IMR-90 (cell line): Measurements from ENCODE around the gene PRC1. TPM values are rescaled to one million over a fixed set of nuclear protein-coding genes. Genes with fewer than 3 reads are reported as not detected.

Experiments used
- ATAC-seq: fragments of 200-7000 bp; cut with Tn5 transposase; 2 replicates; pipeline ENCODE4 v1.9.1; 2020; ENCODE audit warnings: low read depth, mild to moderate bottlenecking, moderate library complexity
- BruUV-seq: library from RNA; stranded (reverse); fragments of 400-500 nt; replicated peaks from 2 replicates; lab custom pipeline; 2021; lab: Mats Ljungman, UMichigan
- CTCF ChIA-PET: fragments of 300-600 bp; formaldehyde crosslinking; extraction: SDS; loops from one replicate; lab custom pipeline; 2021; ENCODE audit warnings: antibody characterized with exemption; lab: Yijun Ruan, JAX
- POLR2A ChIA-PET: fragments of 300-600 bp; sonication (Branson Sonifier 250); formaldehyde crosslinking; loops from one replicate; lab custom pipeline; 2022; ENCODE audit warnings: antibody characterized with exemption; ENCODE audit not compliant: unreplicated experiment; lab: Charles Lee
- DNase-seq: peaks from one replicate; pipeline ENCODE4 v3.0.0; 2013
- H2AFZ ChIP-seq: replicated peaks from 2 replicates; pipeline ENCODE3; 2013; ENCODE audit warnings: low read length, mild to moderate bottlenecking; ENCODE audit not compliant: poor library complexity
- H2AK5ac ChIP-seq: 2 replicates; pipeline ENCODE4 v1.6.1; 2013; ENCODE audit warnings: low read depth, low read length, inconsistent platforms
- H2AK9ac ChIP-seq: replicated peaks from 2 replicates; pipeline ENCODE3; 2013; ENCODE audit warnings: mild to moderate bottlenecking, low read depth, low read length, moderate library complexity; ENCODE audit not compliant: poor library complexity
- H2BK120ac ChIP-seq: 2 replicates; pipeline ENCODE4 v1.6.1; 2013; ENCODE audit warnings: low read depth, low read length, inconsistent platforms
- H2BK15ac ChIP-seq: 3 replicates; pipeline ENCODE4 v1.6.1; 2013; ENCODE audit warnings: low read depth, low read length, inconsistent platforms
- H2BK20ac ChIP-seq: 2 replicates; pipeline ENCODE4 v1.6.1; 2013; ENCODE audit warnings: low read depth, mild to moderate bottlenecking, inconsistent platforms, low read length, moderate library complexity
- H2BK5ac ChIP-seq: 2 replicates; pipeline ENCODE4 v1.6.1; 2013; ENCODE audit warnings: mild to moderate bottlenecking, low read depth, low read length, inconsistent platforms; ENCODE audit not compliant: poor library complexity, severe bottlenecking
- H3K14ac ChIP-seq: replicated peaks from 2 replicates; pipeline ENCODE4 v1.6.1; 2013; ENCODE audit warnings: low read depth, low read length, inconsistent platforms
- H3K18ac ChIP-seq: 2 replicates; pipeline ENCODE4 v1.6.1; 2013; ENCODE audit warnings: low read depth, low read length, control low read depth
- H3K23ac ChIP-seq: 2 replicates; pipeline ENCODE4 v1.6.1; 2013; ENCODE audit warnings: low read depth, low read length, inconsistent platforms
- H3K27ac ChIP-seq: 2 replicates; pipeline ENCODE4 v1.5.1; 2013; ENCODE audit warnings: mild to moderate bottlenecking, control low read depth, low read length; ENCODE audit not compliant: insufficient read depth
- H3K27me3 ChIP-seq: 2 replicates; pipeline ENCODE4 v1.6.1; 2013; ENCODE audit warnings: low read length; ENCODE audit not compliant: control insufficient read depth, insufficient read depth
- H3K36me3 ChIP-seq: 2 replicates; pipeline ENCODE4 v1.6.1; 2013; ENCODE audit warnings: low read length, mixed read lengths; ENCODE audit not compliant: control insufficient read depth, insufficient read depth
- H3K4ac ChIP-seq: 2 replicates; pipeline ENCODE4 v1.6.1; 2013; ENCODE audit warnings: low read depth, low read length, inconsistent platforms
- H3K4me1 ChIP-seq: 2 replicates; pipeline ENCODE4 v1.6.1; 2013; ENCODE audit warnings: low read length, mixed read lengths; ENCODE audit not compliant: control insufficient read depth, insufficient read depth
- H3K4me2 ChIP-seq: 2 replicates; pipeline ENCODE4 v1.6.1; 2013; ENCODE audit warnings: low read depth, mild to moderate bottlenecking, control low read depth, low read length, moderate library complexity
- H3K4me3 ChIP-seq: 2 replicates; pipeline ENCODE4 v1.5.1; 2013; ENCODE audit warnings: low read depth, mild to moderate bottlenecking, control low read depth, low read length, moderate library complexity; ENCODE audit not compliant: insufficient read depth
- H3K56ac ChIP-seq: 2 replicates; pipeline ENCODE4 v1.6.1; 2013; ENCODE audit warnings: low read length, inconsistent platforms; ENCODE audit not compliant: insufficient read depth; ENCODE audit errors: extremely low read depth
- H3K79me1 ChIP-seq, 2 experiments: 2 replicates each; pipeline ENCODE4 v1.6.1; 2013; ENCODE audit warnings: low read length in 2 of 2, inconsistent platforms in 1 of 2, low read depth in 1 of 2
- H3K9ac ChIP-seq: 2 replicates; pipeline ENCODE4 v1.6.1; 2013; ENCODE audit warnings: low read depth, low read length, control low read depth
- H3K9me1 ChIP-seq: 2 replicates; pipeline ENCODE4 v1.6.1; 2013; ENCODE audit warnings: low read length, inconsistent platforms; ENCODE audit not compliant: insufficient read depth
- H3K9me3 ChIP-seq: 2 replicates; pipeline ENCODE4 v1.6.1; 2013; ENCODE audit warnings: low read length; ENCODE audit not compliant: control insufficient read depth, insufficient read depth
- H4K20me1 ChIP-seq: 2 replicates; pipeline ENCODE4 v1.6.1; 2013; ENCODE audit warnings: low read length, inconsistent platforms; ENCODE audit not compliant: insufficient read depth
- H4K5ac ChIP-seq: 2 replicates; pipeline ENCODE4 v1.6.1; 2013; ENCODE audit warnings: mild to moderate bottlenecking, low read depth, low read length, control low read depth
- H4K8ac ChIP-seq, 2 experiments: 2 replicates each; pipeline ENCODE4 v1.6.1; 2013; ENCODE audit warnings: low read depth in 2 of 2, low read length in 2 of 2, control low read depth in 1 of 2, inconsistent platforms in 1 of 2
- H4K91ac ChIP-seq: 2 replicates; pipeline ENCODE4 v1.6.1; 2013; ENCODE audit warnings: low read depth, low read length, inconsistent platforms; ENCODE audit not compliant: insufficient read depth
- CEBPB ChIP-seq: IDR thresholded peaks from 2 replicates; pipeline ENCODE4 v1.6.1; 2012; ENCODE audit warnings: low read depth, low read length, improper control_type of control experiment
- CHD1 ChIP-seq: IDR thresholded peaks from 2 replicates; pipeline ENCODE4 v1.6.1; 2012; ENCODE audit warnings: low read depth, low read length, improper control_type of control experiment
- CTCF ChIP-seq: conservative IDR thresholded peaks from 2 replicates; pipeline ENCODE4 v1.5.1; 2012; ENCODE audit warnings: mild to moderate bottlenecking, low read depth, low read length, improper control_type of control experiment
- ELK1 ChIP-seq: fragments of 150-350 bp; IDR thresholded peaks from 2 replicates; pipeline ENCODE4 v1.6.1; 2016; ENCODE audit warnings: low read depth, mild to moderate bottlenecking, low read length, moderate library complexity, borderline replicate concordance
- MAFK ChIP-seq: IDR thresholded peaks from 2 replicates; pipeline ENCODE4 v1.6.1; 2012; ENCODE audit warnings: low read depth, low read length, improper control_type of control experiment
- MXI1 ChIP-seq: IDR thresholded peaks from 2 replicates; pipeline ENCODE4 v1.6.1; 2012; ENCODE audit warnings: low read depth, mild to moderate bottlenecking, low read length, moderate library complexity, borderline replicate concordance
- POLR2A ChIP-seq: IDR thresholded peaks from 2 replicates; pipeline ENCODE4 v1.6.1; 2012; ENCODE audit warnings: mild to moderate bottlenecking, low read depth, low read length
- RAD21 ChIP-seq: IDR thresholded peaks from 2 replicates; pipeline ENCODE4 v1.6.1; 2012; ENCODE audit warnings: low read length, improper control_type of control experiment
- SMC3 ChIP-seq: fragments of 150-350 bp; IDR thresholded peaks from 2 replicates; pipeline ENCODE4 v1.6.1; 2016; ENCODE audit warnings: low read depth, mild to moderate bottlenecking, antibody characterized with exemption, low read length, moderate library complexity
- USF2 ChIP-seq: fragments of 150-350 bp; IDR thresholded peaks from 2 replicates; pipeline ENCODE4 v1.6.1; 2017; ENCODE audit warnings: mild to moderate bottlenecking, antibody characterized with exemption, low read length, low read depth
- WGBS, 2 experiments: methylation state at CpG; one replicate each; pipeline versions ENCODE4 v1.1.5 to v1.1.7; 2013; ENCODE audit warnings: missing lambda C conversion rate in 2 of 2; ENCODE audit not compliant: insufficient read length in 1 of 2; ENCODE audit errors: extremely low coverage in 2 of 2; 5-methylcytosine and 5-hydroxymethylcytosine counted together
- dilution Hi-C: fragments of 300-500 bp; cut with HindIII; formaldehyde crosslinking; loops from one replicate; pipeline ENCODE4 v1.14.3; 2018; ENCODE audit warnings: low sequenced_read_pairs; ENCODE audit not compliant: unreplicated experiment
- in situ Hi-C: fragments of 300-500 bp; cut with MboI; formaldehyde crosslinking; loops from 3 replicates; pipeline ENCODE4 v1.14.3; 2019; ENCODE audit warnings: low sequenced_read_pairs, inconsistent platforms, mixed read lengths
- intact Hi-C: fragments of 100-400 bp; cut with micrococcal nuclease; formaldehyde crosslinking; loops from 2 replicates; pipeline ENCODE4 v1.10.0; 2022
- polyA plus RNA-seq, 3 experiments: library from polyadenylated mRNA; depleted of rRNA; stranded (reverse); fragments of >200 nt; gene quantifications; 2 replicates each; pipeline ENCODE4 v1.2.3, GENCODE V29; 2012; ENCODE audit warnings: low replicate concordance in 1 of 3
- total RNA-seq: library from RNA; depleted of rRNA; stranded (reverse); fragments of >200 nt; gene quantifications from 2 replicates; pipeline ENCODE4 v1.2.3, GENCODE V29; 2012

PRC1 gene
- total and polyA plus RNA-seq, 2 of the 4 experiments (the other 2 are of a cell fraction): 131 to 148 TPM

- Histone ChIP-seq H2BK120ac (no peak overlapping the region; the same call in 1 of the 2 replicates), H3K79me1 (peaks cover 28 to 52% of the 10 kb centered on the region in 2 experiments), H3K4me3 (peak overlapping the region; percentile 76), H3K56ac (no peak overlapping the region), H3K23ac (no peak overlapping the region), H3K4me2 (peak overlapping the region; percentile 85), H2BK20ac (no peak overlapping the region), H3K9me3 (no peaks in the 10 kb centered on the region), H3K18ac (no peak overlapping the region), H2AK9ac (peak overlapping the region; percentile 39), H4K91ac (no peak overlapping the region), H2AK5ac (no peak overlapping the region), H3K14ac (no peak overlapping the region), H3K36me3 (peaks cover 8% of the 10 kb centered on the region), H3K27me3 (no peaks in the 10 kb centered on the region), H2BK5ac (no peak overlapping the region), H4K20me1 (peaks cover 6% of the 10 kb centered on the region; the same call in 1 of the 2 replicates), H4K8ac (peak overlapping the region in 1 of 2 experiments; percentile 69; a peak in 1 of 4 replicates), H3K9ac (no peak overlapping the region), H3K27ac (no peak overlapping the region), H4K5ac (no peak overlapping the region), H3K9me1 (peaks cover 13% of the 10 kb centered on the region), H2AFZ (peak overlapping the region; percentile 96), H3K4ac (no peak overlapping the region), H3K4me1 (peaks cover 11% of the 10 kb centered on the region), H2BK15ac (no peak overlapping the region)
- TF ChIP-seq CTCF (peak; percentile 89), CEBPB (no peak), CHD1 (no peak), POLR2A (no peak), MAFK (no peak), ELK1 (no peak), RAD21 (peak; percentile 72), SMC3 (peak; percentile 56), USF2 (no peak), MXI1 (no peak)
- ATAC-seq (peak; percentile 51), DNase-seq (peak; percentile 79)
- in situ Hi-C loops (no loop called here), intact Hi-C loops (loop anchor here (1.0 to 2.0 kb wide), 3 partner anchors 32 to 614 kb away; partner anchors contain the start of gene MAN2A2), dilution Hi-C loops (no loop called here)
- no CpG with 5 or more reads among the region's 19 CpGs for WGBS, 2 experiments
- no TSS peak for BruUV-seq
- ChIA-PET POLR2A (interaction anchor here (0.7 kb wide), 1 partner anchor 533 kb away, joined by 3 read pairs; no protein-coding TSS in a partner anchor), CTCF (interaction anchor here (1.0 to 2.7 kb wide), 5 partner anchors 9 to 71 kb away, joined by 3 to 8 read pairs (median 4); no protein-coding TSS in a partner anchor)
These were observed 59.9 kb downstream of the PRC1 start for GRCh38 chr15:90934256-90934948.
